SKM-1 treated with dmso at 0.1 percent for 144 hours (cell line): ENCODE results near the gene FSTL4.
"Not testable (repeated sequence)": the region's sequence is repeated elsewhere in the genome, so short reads cannot be mapped to it uniquely, and the experiment has no call there.

Source experiments
- DNase-seq: peaks from one replicate; lab custom pipeline; 2025; ENCODE audit not compliant: unreplicated experiment; lab: John Stamatoyannopoulos, UW

Gene FSTL4

DNA sequence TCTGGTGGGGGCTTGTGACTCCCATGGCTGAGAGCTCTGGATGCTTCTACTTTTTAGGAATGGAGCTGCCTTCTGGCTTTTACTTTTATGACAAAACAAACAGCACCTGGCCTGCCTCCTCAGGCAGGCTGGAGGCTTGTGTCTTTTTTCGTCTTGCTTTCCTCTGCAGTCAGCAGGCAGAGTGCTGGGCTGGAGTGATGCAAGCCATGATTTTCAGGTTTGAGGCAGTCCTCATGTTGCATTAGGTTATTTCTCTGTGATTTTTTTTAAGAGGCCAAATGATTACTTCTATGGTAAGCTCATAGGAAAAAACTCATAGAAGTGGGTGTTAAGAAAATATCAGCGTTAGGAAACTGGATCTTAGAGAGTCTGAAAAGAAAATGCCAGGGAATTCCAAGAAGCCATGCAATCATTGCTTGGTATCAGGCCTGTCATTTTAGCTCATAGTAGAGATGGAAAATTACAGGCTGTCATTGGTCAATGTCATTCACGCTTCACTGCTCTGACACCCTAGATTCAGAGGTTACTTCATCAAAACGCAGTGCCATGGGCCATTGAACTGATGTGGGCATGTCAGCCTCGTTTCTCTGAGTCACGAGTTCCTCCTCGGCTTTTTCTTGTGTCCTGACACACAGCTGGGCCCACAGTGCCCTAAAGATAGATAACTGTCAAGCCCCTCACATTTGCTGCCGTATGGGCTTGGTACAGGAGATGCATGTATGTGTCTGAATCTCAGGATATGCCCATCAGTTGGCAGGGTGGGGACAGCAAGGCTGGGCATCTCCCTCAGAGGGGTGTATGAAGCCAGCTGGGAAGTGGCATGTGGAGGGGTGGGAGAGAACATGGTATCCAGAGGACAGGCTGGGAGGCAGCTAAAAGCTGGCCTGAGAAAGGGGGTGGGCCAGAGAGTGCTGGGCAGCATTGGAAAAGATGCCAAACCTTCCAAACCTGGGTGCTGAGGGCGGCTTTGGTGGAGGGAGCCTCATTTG is 408.7 kb downstream of the FSTL4 start:
- DNase-seq = no peak

DNA sequence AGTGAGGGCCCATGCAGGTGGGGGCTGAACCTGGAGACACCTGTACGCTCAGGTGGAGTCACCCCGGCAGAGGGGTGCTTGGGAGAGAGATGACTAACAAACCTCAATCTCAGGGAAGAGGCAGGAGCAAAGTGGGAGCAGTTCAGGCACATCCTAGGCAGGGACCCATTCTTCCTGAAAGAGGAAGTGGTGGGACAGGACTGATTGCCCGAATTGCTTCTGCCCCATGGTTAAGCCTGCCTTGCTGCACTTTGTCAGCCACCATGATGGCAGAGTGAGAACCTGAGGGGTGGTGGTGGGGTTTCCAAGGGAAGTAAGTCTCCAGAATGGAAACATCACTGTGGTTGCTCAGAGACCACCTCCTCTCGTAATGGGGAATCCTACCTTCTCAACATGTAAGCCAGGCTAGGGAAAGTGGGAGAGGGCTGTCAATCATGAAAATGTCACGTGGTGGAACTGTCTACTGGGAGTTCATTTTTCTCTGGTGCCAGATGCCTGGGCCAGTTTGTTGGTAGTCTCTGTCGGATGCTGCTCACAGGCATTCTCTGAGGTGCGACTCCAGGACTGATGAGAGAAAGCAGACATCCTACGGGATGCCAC is 410.2 kb downstream of the FSTL4 start:
- DNase-seq = no peak

DNA sequence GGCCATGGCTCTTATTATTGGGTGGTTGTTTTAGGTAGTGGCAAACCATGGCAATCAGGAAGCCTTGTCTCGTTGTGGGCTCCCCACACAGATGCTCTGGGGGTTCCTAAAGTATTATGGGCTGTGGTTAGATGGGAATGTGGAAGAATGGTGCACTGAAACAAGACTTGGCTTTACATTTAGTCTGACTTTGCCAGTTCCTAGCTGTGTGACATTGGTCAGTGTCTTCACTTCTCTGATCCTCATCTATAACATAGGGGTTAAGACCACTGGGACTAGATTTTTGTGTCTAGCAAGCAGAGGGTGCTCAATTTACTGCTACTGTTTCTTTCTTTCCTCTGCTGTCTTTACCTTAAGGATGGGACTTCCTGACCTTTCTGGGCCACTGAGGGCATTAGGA is 411.0 kb downstream of the FSTL4 start:
- no peak for DNase-seq

DNA sequence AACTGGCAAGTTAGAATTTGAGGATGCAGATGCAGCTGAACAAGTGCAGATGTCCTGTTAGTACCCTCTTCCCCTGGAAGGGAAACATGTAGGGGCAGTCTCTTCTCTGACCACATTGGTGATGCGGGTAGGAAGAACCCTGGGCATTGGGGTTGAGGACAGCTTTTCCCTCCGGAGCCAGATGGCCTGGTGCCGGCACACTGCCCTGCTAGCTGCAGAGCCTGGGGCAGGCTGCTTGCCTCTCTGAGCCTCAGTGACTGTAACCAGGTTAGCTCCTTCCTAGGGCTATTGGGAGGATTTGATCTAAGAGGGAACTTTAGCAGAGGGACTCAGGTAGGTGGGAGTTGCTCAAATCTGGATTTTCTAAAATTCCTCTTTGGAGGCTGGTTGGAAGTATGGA is 412.1 kb downstream of the FSTL4 start:
- no peak for DNase-seq

DNA sequence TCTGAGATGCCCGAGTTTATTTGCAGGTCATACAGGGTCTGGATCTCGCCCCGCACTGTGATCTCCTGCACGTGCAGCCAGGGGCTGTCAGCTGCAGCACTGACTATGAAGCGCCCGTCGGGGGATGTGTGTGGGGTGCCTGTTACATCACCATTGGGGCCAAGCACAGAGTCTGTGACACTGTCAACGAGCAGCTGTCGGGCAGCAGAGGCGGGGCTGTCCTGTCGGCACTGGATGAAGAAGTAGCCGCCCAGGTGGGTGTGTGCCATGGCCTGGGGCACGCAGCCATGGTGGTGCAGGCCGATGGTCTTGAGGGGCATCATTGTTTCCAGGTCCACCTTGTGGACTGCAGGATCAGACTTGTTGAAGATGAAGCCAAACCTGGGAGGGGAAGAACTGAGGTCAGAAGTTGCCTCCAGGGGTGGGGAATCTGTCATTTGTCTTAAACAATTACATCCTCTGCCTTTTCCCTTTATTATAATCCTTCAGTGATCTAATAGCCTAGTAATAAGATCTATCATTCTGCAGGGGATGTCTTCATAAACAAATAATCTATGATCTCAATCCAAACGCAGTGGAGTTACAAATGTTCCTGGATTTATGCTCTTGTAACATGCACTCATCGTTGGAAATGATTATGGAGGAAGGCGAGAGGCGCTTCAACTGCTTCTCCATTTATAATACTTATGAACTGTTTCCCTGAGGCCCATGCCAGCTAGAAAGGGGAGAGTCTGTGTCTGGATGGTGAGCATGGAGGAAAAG is 412.7 kb downstream of the FSTL4 start:
- DNase-seq = no peak

DNA sequence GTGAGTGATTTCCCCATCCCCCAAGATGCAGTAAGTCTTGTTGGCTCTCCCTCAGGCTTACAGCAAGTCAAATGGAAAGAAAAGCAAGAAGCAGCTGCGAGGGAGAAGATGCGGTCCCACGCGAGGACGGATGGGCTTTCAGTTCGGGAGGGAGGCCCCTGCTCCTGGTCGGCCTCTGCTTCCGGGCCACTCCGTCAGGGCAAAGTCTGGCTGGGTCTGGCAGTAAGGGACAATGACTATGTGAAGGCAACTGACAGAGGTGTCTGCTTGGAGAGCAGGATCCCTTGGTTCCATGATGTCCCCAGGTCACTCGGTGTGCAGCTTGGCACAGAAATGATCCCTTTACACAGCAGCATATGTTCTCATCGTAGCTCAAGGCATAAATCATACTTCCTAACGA is 413.8 kb downstream of the FSTL4 start:
- no peak for DNase-seq

DNA sequence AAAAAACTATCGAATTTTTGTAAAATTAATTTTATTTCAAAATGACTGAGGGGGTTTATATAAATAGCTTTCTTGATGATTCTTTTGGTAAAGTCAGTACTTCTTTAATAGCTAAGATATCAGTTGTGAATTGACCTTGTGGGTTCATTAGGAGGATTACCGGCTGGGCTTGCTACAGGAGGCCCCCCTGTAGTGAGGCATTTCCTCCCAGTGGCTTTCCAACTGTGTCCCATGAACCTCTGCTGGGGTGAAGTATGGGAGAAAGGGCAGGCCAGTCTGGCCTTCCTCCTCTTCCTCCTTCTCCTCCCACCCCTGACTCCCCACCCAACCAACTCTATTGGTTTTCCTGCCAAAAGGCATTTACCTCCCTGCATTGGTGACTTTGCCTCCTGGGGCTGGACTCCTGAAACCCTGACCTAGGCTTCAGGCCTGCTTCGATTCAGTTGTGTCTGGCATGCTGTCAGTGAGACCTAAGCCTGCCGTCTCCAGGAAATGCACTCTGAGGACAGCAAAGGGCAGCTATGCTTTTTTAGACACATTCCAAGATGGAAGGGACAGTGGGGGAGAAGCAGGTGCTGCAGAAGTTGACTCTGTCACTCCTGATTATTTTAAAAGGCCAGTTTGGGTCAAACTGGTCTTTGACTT is 415.8 kb downstream of the FSTL4 start:
- DNase-seq = no peak

DNA sequence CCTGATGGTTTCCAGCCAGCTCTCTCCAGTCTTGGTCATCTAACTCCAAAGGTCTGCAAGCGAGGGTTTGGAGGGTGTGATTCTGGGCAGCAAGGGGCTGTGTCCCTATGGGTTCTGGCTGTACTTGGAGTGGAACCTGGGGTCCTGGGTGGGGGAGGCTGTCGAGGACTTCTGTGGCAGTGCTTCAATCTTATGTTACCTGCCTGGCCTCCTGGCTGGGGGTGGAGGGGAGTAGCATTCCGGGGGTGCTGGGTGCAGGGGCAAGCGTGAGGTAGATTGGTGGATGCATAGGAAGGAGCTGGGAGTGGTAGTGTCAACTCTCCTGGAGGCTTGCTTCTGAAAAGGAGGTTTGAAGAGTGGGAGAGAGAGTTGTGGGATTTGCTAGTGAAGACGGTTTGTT is 417.1 kb downstream of the FSTL4 start:
- no peak for DNase-seq

DNA sequence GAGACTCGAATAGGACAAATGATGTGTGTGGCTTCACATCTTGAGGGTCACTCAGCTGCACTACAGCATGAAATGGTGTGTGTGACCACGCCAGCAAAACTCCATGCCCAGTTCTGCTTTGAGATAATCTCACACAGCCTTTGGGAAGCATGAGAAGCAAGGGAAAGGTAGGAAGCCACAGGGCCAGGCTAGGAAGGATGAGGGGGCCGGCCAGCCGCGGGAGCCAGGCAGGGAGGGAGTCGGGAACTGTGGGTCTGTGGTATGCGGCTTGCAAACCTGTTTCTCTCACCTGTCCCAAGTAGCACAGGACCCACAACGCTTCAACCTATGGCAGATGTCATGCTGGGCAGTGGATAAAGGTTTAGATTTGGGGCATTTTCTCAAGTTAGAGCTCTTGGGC is 418.5 kb downstream of the FSTL4 start:
- DNase-seq = no peak

DNA sequence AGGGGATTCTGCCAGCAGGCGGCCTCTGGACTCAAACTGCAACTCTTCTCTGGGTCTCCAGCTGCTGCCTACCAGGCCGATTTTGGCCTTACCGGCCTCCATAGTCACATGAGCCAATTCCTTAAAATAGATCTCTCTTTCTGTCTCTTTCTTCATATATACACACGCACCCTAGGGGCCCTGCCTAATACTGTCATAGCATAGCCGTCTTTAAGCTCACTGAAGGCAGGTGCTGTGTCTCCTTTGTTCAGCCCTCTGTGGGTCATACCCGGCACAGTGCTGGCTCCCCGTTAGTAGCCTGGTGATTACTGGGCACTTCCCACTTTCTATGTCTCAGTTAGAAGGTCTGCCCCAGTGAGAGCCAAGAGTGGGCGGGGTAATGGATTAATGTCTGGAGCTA is 419.6 kb downstream of the FSTL4 start:
- no peak for DNase-seq

DNA sequence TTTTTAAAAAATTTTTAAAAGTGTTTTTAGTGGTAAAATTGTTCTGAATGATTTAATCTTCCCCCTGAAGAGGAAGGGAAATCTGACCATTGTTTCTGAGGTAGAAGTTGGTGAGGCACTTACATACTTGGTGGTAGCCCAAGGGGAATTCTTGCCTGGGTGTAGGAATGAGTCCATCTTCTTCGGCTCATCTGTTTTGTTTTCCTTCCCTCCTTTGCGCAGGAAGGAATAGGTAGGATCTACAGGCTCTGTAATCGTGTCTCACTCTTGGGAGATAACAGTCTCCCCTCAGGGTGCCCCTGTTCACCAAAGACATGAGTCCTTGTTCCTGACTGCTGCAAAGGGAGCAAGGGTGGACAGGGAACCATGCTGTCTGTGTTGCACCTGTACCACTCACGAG is 422.5 kb downstream of the FSTL4 start:
- DNase-seq = no peak

DNA sequence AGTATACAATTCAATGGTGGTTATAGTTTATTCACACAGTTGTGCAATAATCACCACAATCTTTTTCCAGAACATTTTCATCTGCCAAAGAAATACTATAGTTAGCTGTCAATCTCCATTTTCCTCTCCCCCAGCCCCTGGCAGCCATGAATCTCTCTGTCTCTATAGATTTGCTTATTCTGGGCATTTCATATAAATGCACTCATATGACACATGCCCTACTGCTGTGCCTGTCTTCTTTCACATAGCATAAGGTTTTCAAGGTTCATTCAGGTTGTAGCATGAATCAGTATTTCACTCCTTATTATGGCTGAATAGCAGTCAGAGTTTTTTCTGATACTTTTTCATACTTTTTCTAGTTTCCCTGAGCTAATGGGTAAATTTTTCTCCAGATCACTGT is 432.9 kb downstream of the FSTL4 start:
- DNase-seq = no peak

DNA sequence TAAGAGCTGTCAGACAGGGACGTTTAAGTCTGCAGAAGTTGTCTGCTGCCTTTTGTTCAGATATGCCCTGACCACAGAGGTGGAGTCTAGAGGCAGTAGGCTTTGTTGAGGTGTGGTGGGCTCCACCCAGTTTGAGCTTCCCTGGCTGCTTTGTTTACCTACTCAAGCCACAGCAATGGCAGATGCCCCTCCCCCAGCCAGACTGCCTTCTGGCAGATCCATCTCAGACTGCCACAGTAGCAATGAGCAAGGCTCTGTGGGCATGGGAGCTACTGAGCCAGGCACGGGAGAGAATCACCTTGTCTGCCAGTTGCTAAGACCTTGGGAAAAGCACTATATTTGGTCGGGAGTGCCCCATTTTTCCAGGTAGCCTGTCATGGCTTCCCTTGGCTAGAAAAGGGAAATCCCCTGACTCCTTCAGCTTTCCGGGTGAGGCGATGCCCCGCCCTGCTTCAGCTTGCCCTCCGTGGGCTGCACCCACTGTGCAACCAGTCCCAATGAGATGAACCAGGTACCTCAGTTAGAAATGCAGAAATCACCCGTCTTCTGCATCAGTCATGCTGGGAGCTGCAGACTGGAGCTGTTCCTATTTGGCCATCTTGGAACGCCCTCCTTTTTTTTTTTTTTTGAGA is 441.5 kb downstream of the FSTL4 start:
- not testable (repeated sequence) for DNase-seq

DNA sequence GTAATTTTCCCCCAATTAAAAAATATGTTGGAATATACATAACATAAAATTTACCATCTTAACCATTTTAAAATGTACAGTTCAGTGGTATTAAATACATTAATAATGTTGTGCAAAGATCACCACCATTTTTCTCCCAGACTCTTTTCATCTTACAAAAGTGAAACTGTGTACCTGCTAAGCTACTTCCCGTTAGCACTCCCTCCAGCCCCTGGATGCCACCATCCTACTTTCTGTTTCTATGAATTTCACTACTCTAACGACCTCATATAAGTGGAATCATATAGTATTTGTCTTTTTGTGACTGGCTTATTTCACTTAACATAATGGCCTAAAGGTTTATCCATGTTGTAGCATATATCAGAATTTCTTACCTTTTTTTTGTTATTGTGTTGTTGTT is 447.6 kb downstream of the FSTL4 start:
- no peak for DNase-seq

DNA sequence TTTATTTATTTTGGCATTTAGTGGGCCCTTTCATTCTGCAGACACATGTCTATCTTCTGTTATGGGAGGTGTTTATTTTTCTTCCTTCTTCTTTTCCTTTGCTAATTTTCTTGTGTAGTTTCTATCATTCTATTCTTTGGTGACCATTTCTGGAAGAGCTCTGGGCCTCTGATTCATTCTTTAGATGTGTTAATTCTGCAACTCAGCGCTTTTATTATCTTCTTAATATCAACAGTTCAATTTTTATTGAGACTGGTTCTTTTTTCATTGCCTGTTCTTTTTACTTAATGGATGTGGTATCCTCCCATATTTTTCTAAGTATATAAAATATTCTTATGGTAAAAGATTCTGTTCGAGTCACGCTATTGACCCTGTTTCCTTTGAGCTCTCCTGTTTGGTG is 448.5 kb downstream of the FSTL4 start:
- no peak for DNase-seq

DNA sequence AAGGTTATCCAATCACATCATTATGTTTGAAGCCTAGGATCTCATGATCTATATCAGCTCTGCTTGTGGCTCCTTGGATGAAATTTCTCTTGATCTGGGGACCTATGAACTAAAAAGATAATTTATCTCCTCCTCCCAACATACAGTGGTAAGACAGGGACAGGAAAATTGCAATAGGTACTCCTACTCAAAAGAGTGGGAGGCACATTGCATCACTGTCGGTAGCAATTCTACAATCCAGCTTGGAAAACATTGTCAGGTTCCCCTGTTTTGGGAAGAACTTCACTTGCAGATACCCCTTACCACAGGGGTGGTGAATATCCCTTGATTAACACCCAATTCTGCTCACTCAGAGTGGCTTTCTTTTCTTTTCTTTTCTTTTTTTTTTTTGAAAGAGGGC is 452.8 kb downstream of the FSTL4 start:
- DNase-seq = no peak

DNA sequence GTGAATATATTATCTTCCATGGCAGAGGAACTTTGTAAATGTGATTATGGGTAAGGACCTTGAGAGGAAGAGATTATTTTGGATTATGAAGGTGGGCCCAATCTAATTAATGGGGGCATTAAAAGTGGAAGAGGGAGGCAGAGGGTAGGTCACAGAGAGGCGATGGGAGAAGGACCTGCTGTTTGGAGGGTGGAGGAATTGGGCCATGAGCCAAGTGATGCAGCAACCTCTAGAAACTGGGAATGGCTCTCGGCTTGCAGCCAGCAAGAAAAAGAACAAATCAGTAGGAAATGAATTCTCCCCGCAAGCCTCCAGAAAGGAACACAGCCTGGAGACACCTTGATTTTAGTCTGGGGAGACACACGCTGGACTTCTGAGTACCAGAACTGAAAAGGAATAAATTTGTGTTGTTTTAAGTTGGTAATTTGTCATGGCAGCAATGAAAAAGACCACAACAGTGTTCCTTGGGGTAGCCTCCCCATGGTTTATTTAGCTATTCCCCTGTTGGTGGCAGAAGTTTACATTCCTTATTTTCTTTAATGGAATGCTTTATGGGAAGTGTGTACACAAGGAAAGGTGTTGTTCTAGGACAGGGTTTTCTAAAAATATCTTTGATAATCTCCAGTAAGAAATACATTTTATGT is 456.9 kb downstream of the FSTL4 start:
- no peak for DNase-seq

DNA sequence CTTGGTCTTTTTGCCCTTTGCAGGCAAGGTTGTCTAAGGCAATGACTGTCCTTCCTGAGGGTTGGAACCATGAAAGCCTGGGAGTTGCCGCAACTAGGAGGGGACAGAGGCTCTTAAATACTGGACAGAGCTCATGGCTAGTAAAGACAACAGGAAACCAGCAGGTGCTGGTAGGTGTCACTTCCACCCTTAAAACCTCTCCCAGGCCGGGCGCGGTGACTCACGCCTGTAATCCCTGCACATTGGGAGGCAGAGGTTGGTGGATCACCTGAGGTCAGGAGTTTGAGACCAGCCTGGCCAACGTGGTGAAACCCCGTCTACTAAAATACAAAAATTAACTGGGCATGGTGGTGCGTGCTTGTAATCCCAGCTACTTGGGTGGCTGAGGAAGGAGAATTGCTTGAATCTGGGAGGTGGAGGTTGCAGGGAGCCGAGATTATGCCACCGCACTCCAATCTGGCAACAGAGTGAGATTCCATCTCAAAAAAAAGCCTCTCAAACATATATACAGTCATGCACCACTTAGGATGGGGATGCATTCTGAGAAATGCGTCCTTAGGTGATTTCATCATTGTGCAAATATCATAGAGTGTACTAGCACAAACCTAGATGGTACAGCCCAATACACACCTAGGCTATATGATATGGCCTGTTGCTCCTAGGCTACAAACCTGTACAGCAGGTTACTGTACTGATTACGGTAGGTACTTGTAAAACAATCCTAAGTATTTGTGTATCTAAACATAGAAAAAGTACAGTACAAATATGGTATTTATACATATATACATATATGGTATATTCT is 457.9 kb downstream of the FSTL4 start:
- DNase-seq = no peak

DNA sequence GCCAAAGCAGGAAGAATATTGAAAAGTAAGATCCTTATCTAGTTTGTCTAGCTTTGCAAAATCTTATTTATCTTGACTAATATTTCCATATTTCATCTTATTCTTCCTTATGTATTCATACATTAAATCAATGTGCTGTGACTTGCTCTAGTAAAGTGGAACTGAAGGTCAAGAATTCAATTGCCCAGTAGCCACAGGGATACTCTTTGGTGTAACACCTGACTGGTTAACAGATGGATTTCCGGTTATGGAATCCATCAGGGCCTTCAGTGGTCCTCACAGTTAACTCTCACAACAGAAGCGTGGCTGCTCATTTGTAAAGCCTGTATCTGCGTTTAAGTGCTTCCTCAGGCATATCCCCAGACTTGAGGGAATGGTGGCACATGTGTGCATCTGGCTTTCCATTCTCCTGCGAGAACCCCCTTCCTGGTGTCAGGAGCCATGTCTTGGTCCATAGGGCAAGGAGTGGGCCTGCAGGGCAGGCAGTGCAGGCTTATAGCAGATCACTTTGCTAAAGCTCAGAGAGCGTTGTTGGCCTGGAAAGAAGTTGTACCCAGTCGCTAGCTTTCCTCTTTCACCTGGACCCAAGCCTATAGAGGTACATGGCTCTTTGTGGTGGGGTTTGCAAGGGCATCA is 461.3 kb downstream of the FSTL4 start:
- no peak for DNase-seq
